T-helper 1 cell treated with Interleukin-12 subunit alpha and Interleukin-12 subunit beta and Interleukin-4 antibody, amounts not matched to agents 30 μg/mL and 1 μg/mL, for 36 hours (primary cell): ENCODE results near the gene TRIP13.
A peak's percentile ranks its signal among the peaks of the same experiment; 100 is the strongest.

ENCODE experiments used
- H3K27ac Mint-ChIP-seq: one replicate; pipeline ENCODE4 v1.8.0; 2021; ENCODE audit warnings: mild to moderate bottlenecking, mixed read lengths
- H3K27me3 Mint-ChIP-seq: one replicate; pipeline ENCODE4 v1.8.0; 2021; ENCODE audit warnings: low read depth, mixed read lengths
- H3K36me3 Mint-ChIP-seq: one replicate; pipeline ENCODE4 v1.8.0; 2021; ENCODE audit warnings: low read depth, mixed read lengths
- H3K4me1 Mint-ChIP-seq: one replicate; pipeline ENCODE4 v1.8.0; 2021; ENCODE audit warnings: low read depth, mixed read lengths
- H3K4me3 Mint-ChIP-seq: one replicate; pipeline ENCODE4 v1.8.0; 2021; ENCODE audit warnings: mild to moderate bottlenecking, moderate library complexity, mixed read lengths
- H3K9me3 Mint-ChIP-seq: one replicate; pipeline ENCODE4 v1.8.0; 2021; ENCODE audit warnings: mixed read lengths

Gene TRIP13

GRCh38 chr5:959581-960531 is 67.2 kb downstream of the TRIP13 start:
- Mint-ChIP-seq H3K4me1 (peaks cover 49% of the 10 kb centered on the region), H3K4me3 (no peak overlapping the region), H3K36me3 (no peaks in the 10 kb centered on the region), H3K27me3 (peaks cover 18% of the 10 kb centered on the region), H3K9me3 (no peaks in the 10 kb centered on the region), H3K27ac (peak overlapping the region; percentile 60)

- H3K4me3 Mint-ChIP-seq: no peak overlapping the region
- no peaks in the 10 kb centered on the region for H3K36me3 Mint-ChIP-seq
- peaks cover 48% of the 10 kb centered on the region for H3K4me1 Mint-ChIP-seq
- H3K27ac Mint-ChIP-seq: peak overlapping the region; percentile 60
- peaks cover 11% of the 10 kb centered on the region for H3K27me3 Mint-ChIP-seq
- H3K9me3 Mint-ChIP-seq: no peaks in the 10 kb centered on the region
These were observed 67.9 kb downstream of the TRIP13 start for GRCh38 chr5:960551-960950.

GRCh38 chr5:961002-961710 is 68.5 kb downstream of the TRIP13 start:
- peaks cover 45% of the 10 kb centered on the region for H3K4me1 Mint-ChIP-seq

GRCh38 chr5:961711-962240 is 69.1 kb downstream of the TRIP13 start:
- H3K27me3 Mint-ChIP-seq: peaks cover 10% of the 10 kb centered on the region
- no peaks in the 10 kb centered on the region for H3K36me3 Mint-ChIP-seq
- H3K4me3 Mint-ChIP-seq: no peak overlapping the region
- no peaks in the 10 kb centered on the region for H3K9me3 Mint-ChIP-seq
- H3K27ac Mint-ChIP-seq: no peak overlapping the region
- peaks cover 45% of the 10 kb centered on the region for H3K4me1 Mint-ChIP-seq

More at GRCh38 chr5:961002-961710, 68.5 kb downstream of the TRIP13 start:
- H3K27ac Mint-ChIP-seq: no peak overlapping the region
- no peaks in the 10 kb centered on the region for H3K36me3 Mint-ChIP-seq
- no peaks in the 10 kb centered on the region for H3K9me3 Mint-ChIP-seq
- H3K4me3 Mint-ChIP-seq: no peak overlapping the region
- H3K27me3 Mint-ChIP-seq: peaks cover 9% of the 10 kb centered on the region

GRCh38 chr5:962386-962785 is 69.7 kb downstream of the TRIP13 start:
- no peak overlapping the region for H3K27ac Mint-ChIP-seq
- peaks cover 10% of the 10 kb centered on the region for H3K27me3 Mint-ChIP-seq
- no peak overlapping the region for H3K4me3 Mint-ChIP-seq
- H3K9me3 Mint-ChIP-seq: no peaks in the 10 kb centered on the region
- H3K36me3 Mint-ChIP-seq: no peaks in the 10 kb centered on the region
- H3K4me1 Mint-ChIP-seq: peaks cover 39% of the 10 kb centered on the region

- Mint-ChIP-seq H3K27me3 (peaks cover 14% of the 10 kb centered on the region), H3K4me1 (peaks cover 34% of the 10 kb centered on the region), H3K4me3 (no peak overlapping the region), H3K36me3 (no peaks in the 10 kb centered on the region), H3K27ac (no peak overlapping the region), H3K9me3 (no peaks in the 10 kb centered on the region)
These were observed 70.1 kb downstream of the TRIP13 start for GRCh38 chr5:962801-963200.

GRCh38 chr5:963310-963672 is 70.6 kb downstream of the TRIP13 start:
- peak overlapping the region; percentile 98 for H3K27ac Mint-ChIP-seq
- H3K4me3 Mint-ChIP-seq: peak overlapping the region; percentile 80
- no peaks in the 10 kb centered on the region for H3K36me3 Mint-ChIP-seq
- H3K4me1 Mint-ChIP-seq: peaks cover 32% of the 10 kb centered on the region
- H3K27me3 Mint-ChIP-seq: peaks cover 19% of the 10 kb centered on the region
- H3K9me3 Mint-ChIP-seq: no peaks in the 10 kb centered on the region

- H3K36me3 Mint-ChIP-seq: no peaks in the 10 kb centered on the region
- peak overlapping the region; percentile 80 for H3K4me3 Mint-ChIP-seq
- H3K27me3 Mint-ChIP-seq: peaks cover 25% of the 10 kb centered on the region
- peak overlapping the region; percentile 98 for H3K27ac Mint-ChIP-seq
- peaks cover 34% of the 10 kb centered on the region for H3K4me1 Mint-ChIP-seq
- no peaks in the 10 kb centered on the region for H3K9me3 Mint-ChIP-seq
These were observed 71.2 kb downstream of the TRIP13 start for GRCh38 chr5:963673-964531.

GRCh38 chr5:964821-965220 is 72.1 kb downstream of the TRIP13 start:
- Mint-ChIP-seq H3K27me3 (peaks cover 34% of the 10 kb centered on the region), H3K36me3 (peaks cover 4% of the 10 kb centered on the region), H3K27ac (peak overlapping the region; percentile 69), H3K9me3 (no peaks in the 10 kb centered on the region), H3K4me1 (peaks cover 42% of the 10 kb centered on the region), H3K4me3 (peak overlapping the region; percentile 60)

- peaks cover 35% of the 10 kb centered on the region for H3K27me3 Mint-ChIP-seq
- H3K36me3 Mint-ChIP-seq: peaks cover 4% of the 10 kb centered on the region
- H3K4me1 Mint-ChIP-seq: peaks cover 38% of the 10 kb centered on the region
- H3K4me3 Mint-ChIP-seq: no peak overlapping the region
- H3K9me3 Mint-ChIP-seq: no peaks in the 10 kb centered on the region
- H3K27ac Mint-ChIP-seq: no peak overlapping the region
These were observed 73.1 kb downstream of the TRIP13 start for GRCh38 chr5:965604-966344.

- H3K9me3 Mint-ChIP-seq: no peaks in the 10 kb centered on the region
- H3K27me3 Mint-ChIP-seq: peaks cover 41% of the 10 kb centered on the region
- H3K4me3 Mint-ChIP-seq: no peak overlapping the region
- H3K27ac Mint-ChIP-seq: no peak overlapping the region
- peaks cover 4% of the 10 kb centered on the region for H3K36me3 Mint-ChIP-seq
- peaks cover 36% of the 10 kb centered on the region for H3K4me1 Mint-ChIP-seq
These were observed 73.6 kb downstream of the TRIP13 start for GRCh38 chr5:966345-966710.

- peaks cover 36% of the 10 kb centered on the region for H3K4me1 Mint-ChIP-seq
- H3K27ac Mint-ChIP-seq: no peak overlapping the region
- peaks cover 4% of the 10 kb centered on the region for H3K36me3 Mint-ChIP-seq
- no peaks in the 10 kb centered on the region for H3K9me3 Mint-ChIP-seq
- peaks cover 47% of the 10 kb centered on the region for H3K27me3 Mint-ChIP-seq
- no peak overlapping the region for H3K4me3 Mint-ChIP-seq
These were observed 74.3 kb downstream of the TRIP13 start for GRCh38 chr5:966941-967340.
